ENCODE data around the gene IRGM. TPM values are rescaled to one million over a fixed set of nuclear protein-coding genes. Genes with fewer than 3 reads are reported as not detected.
"Not testable (repeated sequence)": the region's sequence is repeated elsewhere in the genome, so short reads cannot be mapped to it uniquely, and the experiment has no call there.

The IRGM gene
- total and polyA plus RNA-seq, 2 experiments from 2014 or later: not detected

DNA sequence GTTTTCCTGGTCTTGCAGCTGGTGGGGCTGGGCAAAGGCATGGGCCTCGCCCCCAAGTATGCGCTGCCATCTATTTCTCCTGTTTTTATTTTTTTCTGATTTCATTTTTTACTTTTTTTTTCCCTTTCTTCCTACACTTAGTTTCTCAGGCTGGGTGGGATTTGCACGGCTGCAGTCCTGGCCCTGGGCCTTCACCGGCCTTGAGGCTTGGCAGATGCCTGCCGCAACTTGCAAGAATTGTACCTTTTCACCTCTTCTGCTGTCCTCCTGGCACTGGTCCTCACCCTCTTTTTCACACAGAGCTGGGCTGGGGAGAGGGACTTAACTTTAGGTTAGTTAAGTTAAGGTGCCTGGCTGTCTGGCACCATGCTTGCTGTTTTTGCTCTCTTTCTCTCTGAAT lies 10.3 kb upstream of the IRGM start:
- Histone ChIP-seq H3K4me2 (no peak overlapping the region), H3K4me1 (ENCODE audit: insufficient read depth) (no peaks in the 10 kb centered on the region), H3K9me3 (ENCODE audit: low read depth) (no peaks in the 10 kb centered on the region), H3K9me2 (replicated peaks; ENCODE audit: insufficient read depth) (no peaks in the 10 kb centered on the region), H4K20me1 (ENCODE audit: insufficient read depth, poor library complexity, severe bottlenecking) (no peaks in the 10 kb centered on the region), H3K4me3 (no peak overlapping the region), H3K27me3 (no peaks in the 10 kb centered on the region), H3K36me3 (replicated peaks; ENCODE audit: insufficient read depth, low read depth) (no peaks in the 10 kb centered on the region), H3K27ac (no peak overlapping the region), H2AFZ (no peak overlapping the region), H3K79me2 (no peaks in the 10 kb centered on the region)
- WGBS (ENCODE audit: low lambda C conversion rate, missing lambda C conversion rate): 92% methylated on average over 5 of the region's 5 CpGs
- no peak for DNase-seq (ENCODE audit: low spot score)
- TF ChIP-seq EZH2 (IDR thresholded peaks at IDR 0.05; ENCODE audit: borderline replicate concordance) (no peak), EZH2phosphoT487 (IDR thresholded peaks at IDR 0.05; ENCODE audit: low read depth, severe bottlenecking, unreplicated experiment) (no peak)
- TF ChIP-seq, protein P1, sequence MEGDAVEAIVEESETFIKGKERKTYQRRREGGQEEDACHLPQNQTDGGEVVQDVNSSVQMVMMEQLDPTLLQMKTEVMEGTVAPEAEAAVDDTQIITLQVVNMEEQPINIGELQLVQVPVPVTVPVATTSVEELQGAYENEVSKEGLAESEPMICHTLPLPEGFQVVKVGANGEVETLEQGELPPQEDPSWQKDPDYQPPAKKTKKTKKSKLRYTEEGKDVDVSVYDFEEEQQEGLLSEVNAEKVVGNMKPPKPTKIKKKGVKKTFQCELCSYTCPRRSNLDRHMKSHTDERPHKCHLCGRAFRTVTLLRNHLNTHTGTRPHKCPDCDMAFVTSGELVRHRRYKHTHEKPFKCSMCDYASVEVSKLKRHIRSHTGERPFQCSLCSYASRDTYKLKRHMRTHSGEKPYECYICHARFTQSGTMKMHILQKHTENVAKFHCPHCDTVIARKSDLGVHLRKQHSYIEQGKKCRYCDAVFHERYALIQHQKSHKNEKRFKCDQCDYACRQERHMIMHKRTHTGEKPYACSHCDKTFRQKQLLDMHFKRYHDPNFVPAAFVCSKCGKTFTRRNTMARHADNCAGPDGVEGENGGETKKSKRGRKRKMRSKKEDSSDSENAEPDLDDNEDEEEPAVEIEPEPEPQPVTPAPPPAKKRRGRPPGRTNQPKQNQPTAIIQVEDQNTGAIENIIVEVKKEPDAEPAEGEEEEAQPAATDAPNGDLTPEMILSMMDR (IDR thresholded peaks at IDR 0.05; ENCODE audit: poor library complexity): no peak

DNA sequence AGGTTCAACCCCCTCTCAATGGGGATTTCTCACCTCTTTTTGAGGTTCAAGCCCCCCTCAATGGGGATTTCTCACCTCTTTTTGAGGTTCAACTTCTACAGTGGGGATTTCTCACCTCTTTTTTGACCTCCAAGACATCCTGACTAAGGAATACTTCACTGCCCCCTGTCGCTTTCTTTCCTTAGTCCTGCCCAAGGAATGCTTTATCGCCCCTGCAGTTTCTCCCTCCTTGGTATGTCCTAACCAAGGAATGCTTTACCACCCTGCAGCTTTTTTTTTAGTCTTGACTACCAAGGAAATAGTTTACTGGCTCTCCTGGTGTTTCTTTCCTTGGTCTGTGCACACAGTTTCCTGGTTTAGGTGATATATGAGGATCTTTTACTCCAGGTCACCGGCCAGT lies 9.6 kb upstream of the IRGM start:
- DNase-seq (ENCODE audit: low spot score): no peak
- H3K4me2 ChIP-seq: no peak overlapping the region
- TF ChIP-seq EZH2phosphoT487 (IDR thresholded peaks at IDR 0.05; ENCODE audit: low read depth, severe bottlenecking, unreplicated experiment): no peak
- TF ChIP-seq EZH2 (IDR thresholded peaks at IDR 0.05; ENCODE audit: borderline replicate concordance): no peak
- TF ChIP-seq, protein P1 (IDR thresholded peaks at IDR 0.05; ENCODE audit: poor library complexity): no peak
- H3K9me3 ChIP-seq (ENCODE audit: low read depth): no peaks in the 10 kb centered on the region
- no peak overlapping the region for H3K4me3 ChIP-seq
- no peak overlapping the region for H2AFZ ChIP-seq
- H3K79me2 ChIP-seq: no peaks in the 10 kb centered on the region
- H4K20me1 ChIP-seq (ENCODE audit: insufficient read depth, poor library complexity, severe bottlenecking): no peaks in the 10 kb centered on the region
- no peaks in the 10 kb centered on the region for H3K4me1 ChIP-seq (ENCODE audit: insufficient read depth)
- 39% methylated on average over 3 of the region's 3 CpGs for WGBS (ENCODE audit: low lambda C conversion rate, missing lambda C conversion rate)
- no peaks in the 10 kb centered on the region for H3K27me3 ChIP-seq
- H3K27ac ChIP-seq: no peak overlapping the region
- no peaks in the 10 kb centered on the region for H3K9me2 ChIP-seq (replicated peaks; ENCODE audit: insufficient read depth)
- H3K36me3 ChIP-seq (replicated peaks; ENCODE audit: insufficient read depth, low read depth): no peaks in the 10 kb centered on the region

DNA sequence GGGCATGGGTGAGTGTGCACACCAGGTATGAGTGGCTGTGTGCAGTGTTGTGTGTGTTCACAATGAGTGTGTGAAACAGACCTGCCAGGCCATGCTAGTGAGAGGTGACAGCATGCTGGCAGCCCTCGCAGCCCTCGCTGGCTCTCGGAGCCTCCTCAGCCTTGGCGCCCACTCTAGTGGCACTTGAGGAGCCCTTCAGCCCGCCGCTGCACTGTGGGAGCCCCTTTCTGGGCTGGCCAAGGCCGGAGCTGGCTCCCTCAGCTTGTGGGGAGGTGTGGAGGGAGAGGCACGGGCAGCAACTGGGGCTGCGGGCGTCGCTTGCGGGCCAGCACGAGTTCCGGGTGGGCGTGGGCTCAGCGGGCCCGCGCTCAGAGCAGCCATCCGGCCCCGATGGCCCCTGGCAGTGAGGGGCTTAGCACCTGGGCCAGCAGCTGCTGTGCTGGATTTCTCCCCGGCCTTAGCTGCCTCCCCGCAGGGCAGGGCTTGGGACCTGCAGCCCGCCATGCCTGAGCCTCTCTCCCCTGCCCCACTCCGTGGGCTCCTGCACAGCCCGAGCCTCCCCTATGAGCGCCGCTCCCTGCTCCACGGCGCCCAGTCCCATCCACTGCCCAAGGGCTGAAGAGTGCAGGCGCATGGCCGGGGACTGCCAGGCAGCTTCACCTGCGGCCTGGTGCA lies 999 bp upstream of the IRGM start:
- not testable (repeated sequence) for DNase-seq (ENCODE audit: low spot score)
- 97% methylated on average over 20 of the region's 32 CpGs for WGBS (ENCODE audit: low lambda C conversion rate, missing lambda C conversion rate)

DNA sequence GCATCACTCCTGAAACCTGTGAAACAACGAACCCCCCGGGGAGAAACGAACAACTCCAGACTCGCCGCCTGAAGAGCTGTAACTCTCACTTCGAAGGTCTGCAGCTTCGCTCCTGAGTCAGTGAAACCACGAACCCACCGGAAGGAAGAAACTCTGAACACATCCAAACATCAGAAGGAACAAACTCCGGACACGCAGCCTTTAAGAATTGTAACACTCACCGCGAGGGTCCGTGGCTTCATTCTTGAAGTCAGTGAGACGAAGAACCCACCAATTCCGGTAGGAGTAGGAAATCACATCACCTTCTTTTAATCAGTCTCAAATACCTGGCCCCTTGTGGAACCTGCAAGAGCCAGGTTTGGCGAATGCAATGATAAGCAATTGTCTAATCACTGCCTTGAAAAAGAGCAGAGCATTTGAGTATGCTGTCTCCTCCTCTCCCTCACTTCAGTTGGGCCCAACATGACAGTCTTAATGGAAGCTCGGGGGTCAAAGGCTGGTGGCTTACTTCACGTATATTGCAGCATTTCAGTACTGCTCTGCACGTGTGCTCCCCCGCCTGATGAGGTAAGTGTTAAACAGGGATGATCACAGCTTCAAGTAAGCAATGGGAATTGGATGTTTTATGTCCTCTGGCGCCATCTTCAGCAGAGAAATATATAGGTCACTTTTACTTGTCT lies 473 bp downstream of the IRGM start:
- Histone ChIP-seq H3K9me2 (replicated peaks; ENCODE audit: insufficient read depth) (no peaks in the 10 kb centered on the region), H3K79me2 (no peaks in the 10 kb centered on the region), H3K27ac (no peak overlapping the region), H2AFZ (no peak overlapping the region), H4K20me1 (ENCODE audit: insufficient read depth, poor library complexity, severe bottlenecking) (no peaks in the 10 kb centered on the region), H3K27me3 (no peaks in the 10 kb centered on the region), H3K36me3 (replicated peaks; ENCODE audit: insufficient read depth, low read depth) (no peaks in the 10 kb centered on the region), H3K4me2 (no peak overlapping the region), H3K9me3 (ENCODE audit: low read depth) (no peaks in the 10 kb centered on the region), H3K4me3 (no peak overlapping the region), H3K4me1 (ENCODE audit: insufficient read depth) (no peaks in the 10 kb centered on the region)
- WGBS (ENCODE audit: low lambda C conversion rate, missing lambda C conversion rate): 62% methylated on average over 22 of the region's 22 CpGs
- TF ChIP-seq EZH2 (IDR thresholded peaks at IDR 0.05; ENCODE audit: borderline replicate concordance) (no peak), EZH2phosphoT487 (IDR thresholded peaks at IDR 0.05; ENCODE audit: low read depth, severe bottlenecking, unreplicated experiment) (no peak)
- TF ChIP-seq, protein P1 (IDR thresholded peaks at IDR 0.05; ENCODE audit: poor library complexity): peak; percentile 82
- DNase-seq (ENCODE audit: low spot score): peak; percentile 88

More for the DNA sequence above, 999 bp upstream of the IRGM start:
- H3K27ac ChIP-seq; H3K9me2 ChIP-seq (replicated peaks; ENCODE audit: insufficient read depth); H2AFZ ChIP-seq; H3K4me2 ChIP-seq; H3K79me2 ChIP-seq; H3K4me3 ChIP-seq; H3K27me3 ChIP-seq; H3K36me3 ChIP-seq (replicated peaks; ENCODE audit: insufficient read depth, low read depth); H3K9me3 ChIP-seq (ENCODE audit: low read depth); H3K4me1 ChIP-seq (ENCODE audit: insufficient read depth); H4K20me1 ChIP-seq (ENCODE audit: insufficient read depth, poor library complexity, severe bottlenecking): not testable (repeated sequence)
